IMR-90 (cell line): ENCODE results near the gene FBXL7.
A peak's percentile ranks its signal among the peaks of the same experiment; 100 is the strongest.

Source experiments
- CEBPB ChIP-seq: IDR thresholded peaks from 2 replicates; pipeline ENCODE4 v1.6.1; 2012; ENCODE audit warnings: low read depth, low read length, improper control_type of control experiment
- CTCF ChIP-seq: conservative IDR thresholded peaks from 2 replicates; pipeline ENCODE4 v1.5.1; 2012; ENCODE audit warnings: mild to moderate bottlenecking, low read depth, low read length, improper control_type of control experiment
- FOS ChIP-seq: fragments of 150-350 bp; IDR thresholded peaks from 2 replicates; pipeline ENCODE4 v1.6.1; 2016; ENCODE audit warnings: low read depth, low read length
- MAFK ChIP-seq: IDR thresholded peaks from 2 replicates; pipeline ENCODE4 v1.6.1; 2012; ENCODE audit warnings: low read depth, low read length, improper control_type of control experiment
- MAZ ChIP-seq: IDR thresholded peaks from 2 replicates; pipeline ENCODE4 v1.6.1; 2012; ENCODE audit warnings: low read depth, mild to moderate bottlenecking, low read length, improper control_type of control experiment, moderate library complexity, borderline replicate concordance
- MXI1 ChIP-seq: IDR thresholded peaks from 2 replicates; pipeline ENCODE4 v1.6.1; 2012; ENCODE audit warnings: low read depth, mild to moderate bottlenecking, low read length, moderate library complexity, borderline replicate concordance
- POLR2A ChIP-seq: IDR thresholded peaks from 2 replicates; pipeline ENCODE4 v1.6.1; 2012; ENCODE audit warnings: mild to moderate bottlenecking, low read depth, low read length
- RAD21 ChIP-seq: IDR thresholded peaks from 2 replicates; pipeline ENCODE4 v1.6.1; 2012; ENCODE audit warnings: low read length, improper control_type of control experiment
- SMC3 ChIP-seq: fragments of 150-350 bp; IDR thresholded peaks from 2 replicates; pipeline ENCODE4 v1.6.1; 2016; ENCODE audit warnings: low read depth, mild to moderate bottlenecking, antibody characterized with exemption, low read length, moderate library complexity
- USF2 ChIP-seq: fragments of 150-350 bp; IDR thresholded peaks from 2 replicates; pipeline ENCODE4 v1.6.1; 2017; ENCODE audit warnings: mild to moderate bottlenecking, antibody characterized with exemption, low read length, low read depth

- no peak for TF ChIP-seq CTCF
- no peak for TF ChIP-seq FOS
- no peak for TF ChIP-seq POLR2A
- no peak for TF ChIP-seq SMC3
- no peak for TF ChIP-seq MXI1
- TF ChIP-seq CEBPB = no peak
- no peak for TF ChIP-seq RAD21
- TF ChIP-seq MAFK = peak; percentile 69
- no peak for TF ChIP-seq MAZ
- no peak for TF ChIP-seq USF2
These were observed 440.9 kb downstream of the FBXL7 start for GRCh38 chr5:15940905-15941304.
